ENCODE results near the gene PLSCR3.
"Not testable (repeated sequence)": the region's sequence is repeated elsewhere in the genome, so short reads cannot be mapped to it uniquely, and the experiment has no call there.

The PLSCR3 gene

GRCh38 chr17:7379134-7379533 is 15.2 kb downstream of the PLSCR3 start:
- DNase-seq = no peak

DNA sequence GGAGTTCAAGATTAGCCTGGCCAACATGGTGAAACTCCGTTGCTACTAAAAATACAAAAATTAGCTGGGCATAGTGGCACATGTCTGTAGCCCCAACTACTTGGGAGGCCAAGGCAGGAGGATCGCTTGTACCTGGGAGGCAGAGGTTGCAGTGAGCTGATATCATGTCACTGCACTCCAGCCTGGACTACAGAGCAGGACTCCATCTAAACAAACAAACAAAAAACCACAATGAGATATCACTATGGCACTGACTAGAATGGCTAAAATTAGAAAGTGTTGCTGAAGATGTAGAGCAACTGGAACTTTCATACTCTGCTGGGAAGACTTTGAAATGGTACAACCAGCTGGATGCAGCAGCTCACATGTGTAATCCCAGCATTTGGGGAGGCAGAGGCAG is 20.0 kb downstream of the PLSCR3 start:
- no peak for DNase-seq

DNA sequence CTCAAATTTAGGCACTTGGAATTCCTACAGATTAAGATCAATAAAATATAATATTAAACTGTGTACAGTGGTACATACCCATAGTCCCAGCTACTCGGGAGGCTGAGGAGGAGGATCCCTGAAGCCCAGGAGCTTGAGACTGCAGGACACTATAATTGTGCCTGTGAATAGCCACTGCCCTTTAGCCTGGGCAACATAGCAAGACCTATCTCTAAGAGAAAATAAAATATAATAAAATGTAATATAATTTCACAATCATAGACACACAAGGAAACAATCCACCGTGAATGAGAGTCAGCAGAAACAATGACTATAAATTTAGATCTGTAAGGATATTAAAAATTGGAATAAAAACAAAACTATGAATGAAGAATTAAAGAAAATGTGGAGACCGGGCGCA is 23.5 kb downstream of the PLSCR3 start:
- DNase-seq = no peak

- no peak for DNase-seq
Measured at GRCh38 chr17:7369825-7370224, 24.5 kb downstream of the PLSCR3 start.

- not testable (repeated sequence) for DNase-seq
Measured at GRCh38 chr17:7368599-7368994, 25.7 kb downstream of the PLSCR3 start.

GRCh38 chr17:7367918-7368598 is 26.3 kb downstream of the PLSCR3 start:
- no peak for DNase-seq

GRCh38 chr17:7367083-7367482 is 27.2 kb downstream of the PLSCR3 start:
- no peak for DNase-seq

GRCh38 chr17:7365963-7366362 is 28.4 kb downstream of the PLSCR3 start:
- DNase-seq = not testable (repeated sequence)

DNA sequence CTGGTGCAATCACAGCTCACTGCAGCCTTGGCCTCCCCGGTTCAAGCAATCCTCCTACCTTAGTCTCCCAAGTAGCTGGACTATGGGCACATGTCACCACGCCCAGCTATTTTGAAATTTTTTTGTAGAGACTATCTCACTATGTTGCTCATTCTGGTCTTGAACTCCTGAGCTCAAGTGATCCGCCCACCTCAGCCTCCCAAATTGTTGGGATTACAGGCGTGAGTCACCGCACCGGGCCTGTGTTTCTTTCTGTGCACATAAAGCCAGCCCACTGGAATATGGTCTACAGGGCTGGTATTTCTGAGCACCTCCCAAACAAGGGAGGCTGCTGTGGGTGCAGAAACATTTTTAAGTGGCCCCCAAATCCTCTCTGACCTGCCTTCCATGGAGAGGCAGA is 31.0 kb downstream of the PLSCR3 start:
- no peak for DNase-seq

DNA sequence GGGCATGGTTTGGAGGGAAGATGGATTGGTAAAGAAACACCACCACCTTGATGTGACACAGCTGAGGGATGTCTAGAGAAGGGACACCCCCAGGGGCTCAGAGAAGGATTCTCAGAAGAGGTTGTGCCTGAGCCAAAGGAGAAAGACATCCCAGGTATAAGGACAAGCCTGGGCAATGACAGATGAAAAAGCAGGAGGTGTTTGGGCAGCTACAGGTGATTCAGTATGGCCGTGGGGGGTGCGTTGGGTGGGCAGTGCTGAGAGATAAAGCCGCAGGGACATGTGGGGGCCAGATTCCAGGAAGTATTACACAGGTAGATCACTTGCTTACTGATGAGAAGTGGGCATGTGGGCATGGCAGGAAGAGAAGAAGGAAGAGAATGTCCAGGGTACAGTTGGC is 32.4 kb downstream of the PLSCR3 start:
- no peak for DNase-seq

DNA sequence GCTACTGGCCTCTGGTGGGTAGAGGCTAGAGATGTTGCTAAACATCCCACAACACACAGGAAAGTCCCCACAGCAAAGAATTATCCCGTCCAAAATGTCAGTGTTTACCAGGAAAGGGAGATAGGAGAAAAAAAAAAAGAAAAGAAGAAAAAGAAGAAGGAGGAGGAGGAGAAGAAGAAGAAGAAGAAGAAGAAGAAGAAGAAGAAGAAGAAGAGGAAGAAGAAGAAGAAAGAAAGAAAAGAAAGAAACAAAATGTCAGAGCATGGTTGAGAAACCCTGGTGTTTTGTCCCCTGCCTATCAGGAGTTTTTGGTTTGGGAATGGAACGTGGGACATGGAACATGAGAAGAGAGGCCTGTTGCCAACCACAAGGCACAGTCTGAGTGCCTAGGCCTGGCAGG is 36.9 kb downstream of the PLSCR3 start:
- no peak for DNase-seq

- no peak for DNase-seq
Measured at GRCh38 chr17:7356756-7357155, 37.6 kb downstream of the PLSCR3 start.

DNA sequence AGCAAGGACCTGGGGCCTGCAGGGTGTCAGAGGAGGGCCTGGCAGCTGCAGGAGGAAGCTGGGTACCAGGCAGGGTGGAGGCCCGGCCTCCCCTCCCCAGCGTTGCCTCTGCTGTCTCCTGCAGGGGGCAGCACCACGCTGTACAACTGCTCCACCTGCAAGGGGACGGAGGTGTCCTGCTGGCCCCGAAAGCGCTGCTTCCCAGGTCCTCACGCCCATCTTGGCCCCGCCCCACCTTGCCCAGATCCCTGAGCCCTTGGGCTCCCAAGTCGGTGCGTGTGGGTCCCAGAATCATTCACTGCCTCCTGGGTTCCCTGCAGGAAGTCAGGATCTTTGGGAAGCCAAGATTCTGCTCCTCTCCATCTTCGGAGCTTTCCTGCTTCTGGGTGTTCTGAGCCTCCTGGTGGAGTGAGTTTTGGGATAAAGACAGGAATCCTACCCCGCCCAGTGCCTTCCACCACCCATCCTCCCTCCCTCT is 38.2 kb downstream of the PLSCR3 start:
- DNase-seq = peak; percentile 90

- no peak for DNase-seq
Measured at GRCh38 chr17:7355573-7355972, 38.8 kb downstream of the PLSCR3 start.

DNA sequence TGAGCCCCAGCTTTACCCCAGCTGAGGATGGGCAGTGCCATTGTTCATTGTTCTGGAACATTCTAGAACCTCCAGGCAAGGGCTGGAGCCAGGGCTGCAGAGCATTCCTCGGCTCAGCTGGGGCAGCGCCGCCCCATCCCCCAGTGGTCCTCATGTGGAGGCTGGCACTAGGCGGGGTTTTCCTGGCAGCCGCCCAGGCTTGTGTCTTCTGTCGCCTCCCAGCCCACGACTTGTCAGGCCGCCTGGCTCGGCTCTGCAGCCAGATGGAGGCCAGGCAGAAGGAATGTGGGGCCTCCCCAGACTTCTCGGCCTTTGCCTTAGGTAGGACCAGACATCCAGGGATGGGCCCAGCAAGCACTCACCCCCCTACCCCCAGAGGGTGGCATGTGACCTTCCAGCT is 39.3 kb downstream of the PLSCR3 start, which contains the start of gene TMEM95:
TSS of gene TMEM95 (plus strand) at position 104 of the 400 bp plus-strand sequence. CDS start at position 153, 49 bp downstream.
- no peak for DNase-seq

DNA sequence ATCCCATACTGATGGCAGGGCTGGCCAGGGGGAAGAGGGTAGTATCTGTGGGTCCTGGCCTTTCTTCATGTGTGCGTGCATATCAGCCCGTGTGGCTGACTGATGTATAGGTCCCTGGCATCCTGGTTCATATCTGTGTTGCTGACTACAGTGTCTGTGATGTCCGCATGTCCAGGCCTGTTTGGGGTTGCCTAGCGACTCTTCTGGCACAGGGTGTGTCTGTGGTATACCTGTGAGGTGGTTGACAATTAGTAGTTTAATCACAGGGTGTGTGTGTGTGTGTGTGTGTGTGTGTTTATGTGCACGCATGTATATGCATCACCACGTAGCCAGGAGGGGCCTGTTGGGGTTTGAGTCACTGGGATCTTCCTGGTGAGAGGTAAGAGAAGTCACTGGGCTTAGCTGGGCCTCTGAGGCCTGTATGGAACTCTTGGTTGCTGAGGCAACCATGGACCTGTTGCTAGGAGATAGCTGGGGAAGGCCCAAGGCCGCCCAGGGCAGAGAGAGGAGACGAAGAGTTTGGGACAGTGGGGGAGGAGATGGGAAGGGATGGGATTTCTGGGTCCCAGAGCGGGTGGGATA is 40.0 kb downstream of the PLSCR3 start:
- peak; percentile 41 for DNase-seq

DNA sequence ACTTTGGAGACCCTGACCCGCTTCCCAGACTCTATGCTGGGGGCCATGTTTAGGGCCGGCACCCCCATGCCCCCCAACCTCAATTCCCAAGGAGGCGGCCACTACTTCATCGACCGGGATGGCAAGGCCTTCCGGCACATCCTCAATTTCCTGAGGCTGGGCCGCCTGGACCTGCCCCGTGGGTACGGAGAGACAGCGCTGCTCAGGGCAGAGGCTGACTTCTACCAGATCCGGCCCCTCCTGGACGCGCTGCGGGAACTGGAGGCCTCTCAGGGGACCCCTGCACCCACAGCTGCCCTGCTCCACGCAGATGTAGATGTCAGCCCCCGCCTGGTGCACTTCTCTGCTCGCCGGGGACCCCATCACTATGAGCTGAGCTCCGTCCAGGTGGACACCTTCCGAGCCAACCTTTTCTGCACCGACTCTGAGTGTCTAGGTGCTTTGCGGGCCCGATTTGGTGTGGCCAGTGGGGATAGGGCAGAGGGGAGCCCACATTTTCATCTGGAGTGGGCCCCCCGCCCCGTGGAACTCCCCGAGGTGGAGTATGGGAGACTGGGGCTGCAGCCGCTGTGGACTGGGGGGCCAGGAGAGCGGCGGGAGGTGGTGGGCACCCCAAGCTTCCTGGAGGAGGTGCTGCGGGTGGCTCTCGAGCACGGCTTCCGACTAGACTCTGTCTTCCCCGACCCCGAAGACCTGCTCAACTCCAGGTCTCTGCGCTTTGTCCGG is 41.3 kb downstream of the PLSCR3 start:
- no peak for DNase-seq

DNA sequence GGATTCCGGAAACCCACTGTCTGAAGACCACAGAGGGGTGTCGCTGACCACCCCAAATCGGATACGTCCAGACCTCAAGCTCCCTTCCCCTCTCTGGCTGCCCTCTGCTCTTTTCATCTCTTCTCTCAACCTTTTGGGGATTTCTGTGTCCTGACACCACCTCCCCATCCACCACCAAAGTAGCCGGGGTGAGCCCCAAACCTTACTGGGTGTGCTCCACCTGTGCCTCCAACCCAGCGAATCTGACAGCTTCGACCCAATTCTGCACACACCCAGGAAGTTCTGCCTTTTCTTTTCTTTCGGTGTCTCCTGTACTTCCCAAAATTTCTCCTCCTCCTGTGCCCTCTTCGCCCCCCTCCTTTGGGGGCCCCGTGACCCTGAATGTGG is 41.8 kb downstream of the PLSCR3 start:
- peak; percentile 35 for DNase-seq

DNA sequence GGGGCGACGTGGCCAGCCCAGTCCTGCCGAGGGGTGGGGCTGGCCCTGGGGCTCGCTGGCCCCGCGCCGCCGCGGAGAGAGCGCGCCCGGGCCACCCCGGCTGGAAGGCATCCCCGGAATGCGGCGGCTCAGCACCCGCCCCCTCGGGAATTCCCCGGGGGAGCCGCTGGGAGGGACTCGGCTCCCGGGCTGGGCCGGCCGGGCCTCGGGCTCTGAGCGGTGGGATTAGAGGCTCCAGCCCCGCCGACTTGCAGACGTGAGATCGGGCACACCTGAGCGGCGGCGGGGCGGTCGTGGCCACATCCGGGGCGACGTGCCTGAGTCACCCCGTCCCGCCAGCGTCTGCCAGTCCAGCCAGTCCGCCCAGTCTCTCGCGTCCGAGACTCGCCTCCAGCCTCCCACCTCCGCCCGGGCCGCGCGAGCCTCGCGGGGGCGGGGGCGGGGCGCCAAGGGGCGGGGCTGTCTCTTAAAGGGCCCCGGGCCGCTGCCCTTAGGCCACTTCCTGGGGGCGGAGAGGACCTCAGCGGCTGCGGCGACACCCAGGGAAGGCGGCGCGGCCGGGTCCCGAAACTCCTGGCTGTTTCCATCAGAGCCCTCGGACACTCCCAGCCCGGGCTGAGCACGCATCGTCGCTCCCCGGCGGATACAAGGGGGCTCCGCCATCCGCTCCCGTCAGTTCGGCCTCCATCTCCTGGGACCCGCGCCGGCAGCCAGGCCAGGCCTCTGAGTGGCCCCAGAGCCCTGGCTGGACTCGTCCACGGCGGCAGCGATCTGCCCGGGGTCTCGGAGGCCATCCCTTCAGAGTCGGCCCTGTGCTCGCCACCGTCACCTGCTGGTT is 42.4 kb downstream of the PLSCR3 start, which contains the start of gene KCTD11:
TSS of gene KCTD11 (plus strand) at position 498 of the 838 bp plus-strand sequence.
- DNase-seq = peak; percentile 88

DNA sequence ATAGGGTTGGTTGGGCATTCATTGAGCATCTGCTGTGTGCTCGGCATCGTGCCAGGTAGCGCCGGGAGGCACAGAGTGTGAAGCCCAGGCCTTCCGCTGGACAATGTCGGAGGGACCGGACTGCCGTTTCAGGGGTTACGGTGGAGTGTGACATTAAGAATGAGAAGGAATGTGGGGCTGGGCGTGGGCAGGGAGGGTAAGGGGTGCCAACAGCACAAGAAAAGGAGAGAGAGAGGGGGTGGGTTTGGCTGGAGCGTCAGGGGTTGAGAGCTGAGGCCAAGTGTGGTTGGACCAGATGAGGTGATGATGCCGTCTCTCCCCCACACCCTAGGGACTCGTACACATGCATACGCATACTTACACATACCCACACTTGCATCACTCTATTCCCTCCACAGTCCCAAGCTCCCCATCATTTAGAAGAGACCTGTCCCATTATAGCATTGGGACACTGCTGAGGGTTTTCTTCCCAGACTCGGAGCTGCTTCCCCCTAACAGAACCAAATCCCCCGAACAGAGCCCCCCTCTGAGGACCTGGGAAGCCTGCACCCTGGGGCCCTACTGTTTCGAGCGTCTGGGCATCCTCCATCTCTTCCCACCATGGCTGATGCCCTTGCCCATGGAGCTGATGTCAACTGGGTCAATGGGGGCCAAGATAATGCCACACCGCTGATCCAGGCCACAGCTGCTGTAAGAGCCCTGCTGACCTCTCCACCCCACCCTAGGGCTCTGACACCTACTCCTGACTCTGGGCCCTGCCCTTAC is 45.7 kb downstream of the PLSCR3 start:
- no peak for DNase-seq

GRCh38 chr17:7347630-7348477 is 46.5 kb downstream of the PLSCR3 start:
- DNase-seq = no peak

Data from stimulated activated CD4-positive, alpha-beta T cell treated with anti-CD3 and anti-CD28 coated beads, Interleukin-15, amount 100 ng/mL, for 24 hours (primary cell).